SJCRH30 (cell line): ENCODE results near the gene XPC. TPM values are rescaled to one million over a fixed set of nuclear protein-coding genes. Genes with fewer than 3 reads are reported as not detected.
A peak's percentile ranks its signal among the peaks of the same experiment; 100 is the strongest.

Experiments used
- DNase-seq, 2 experiments: peaks; one replicate each; pipeline ENCODE4 v3.0.0-alpha.2; 2015 to 2020
- H3K27ac ChIP-seq: fragments of 250-450 bp; sonication (Bioruptor Pico); 2 replicates; pipeline ENCODE4 v1.5.1; 2020; ENCODE audit warnings: mild to moderate bottlenecking, moderate library complexity
- H3K27me3 ChIP-seq: fragments of 250-450 bp; sonication (Bioruptor Pico); 2 replicates; pipeline ENCODE4 v1.5.1; 2020; ENCODE audit warnings: mild to moderate bottlenecking, moderate library complexity
- H3K36me3 ChIP-seq: fragments of 250-450 bp; sonication (Bioruptor Pico); 2 replicates; pipeline ENCODE4 v1.5.1; 2020; ENCODE audit warnings: mild to moderate bottlenecking, moderate library complexity
- H3K4me1 ChIP-seq: fragments of 250-450 bp; sonication (Bioruptor Pico); 2 replicates; pipeline ENCODE4 v1.5.1; 2020; ENCODE audit warnings: mild to moderate bottlenecking, moderate library complexity
- H3K4me3 ChIP-seq: fragments of 250-450 bp; sonication (Bioruptor Pico); 2 replicates; pipeline ENCODE4 v1.5.1; 2020; ENCODE audit warnings: mild to moderate bottlenecking, moderate library complexity
- H3K9me3 ChIP-seq: fragments of 250-450 bp; sonication (Bioruptor Pico); replicated peaks from 2 replicates; pipeline ENCODE4 v1.5.1; 2020; ENCODE audit warnings: mild to moderate bottlenecking, moderate library complexity
- total RNA-seq: library from RNA; depleted of rRNA; stranded (reverse); fragments of >200 nt; shearing (Covaris generic); gene quantifications from 2 replicates; pipeline ENCODE4 v1.2.3, GENCODE V29; 2014

Gene XPC
- total RNA-seq, 1 experiment from 2014 or later, result 21.0 TPM

DNA sequence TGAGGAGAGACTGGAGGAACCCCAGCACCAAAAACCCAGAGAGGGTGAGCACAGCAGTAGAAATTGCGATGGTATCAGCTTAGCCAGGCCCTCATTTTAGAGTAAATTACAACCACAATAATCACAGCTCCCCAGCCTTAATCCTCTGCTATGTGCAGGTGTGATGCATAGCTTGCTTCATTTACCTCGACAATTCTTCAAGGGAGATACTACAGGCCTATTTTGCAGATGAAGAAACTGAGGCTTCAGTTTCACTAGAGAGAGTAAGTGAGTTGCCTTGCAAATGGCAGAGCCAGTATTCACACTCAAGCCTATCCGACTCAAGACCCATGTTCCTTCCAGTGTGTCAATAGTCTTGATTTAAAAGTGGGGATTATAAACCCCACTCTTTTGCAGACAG lies 33.6 kb upstream of the XPC start:
- no peaks in the 10 kb centered on the region for H3K36me3 ChIP-seq
- peaks cover 30% of the 10 kb centered on the region for H3K4me1 ChIP-seq
- no peak overlapping the region for H3K27ac ChIP-seq
- no peak overlapping the region for H3K4me3 ChIP-seq
- no peaks in the 10 kb centered on the region for H3K9me3 ChIP-seq
- H3K27me3 ChIP-seq, result no peaks in the 10 kb centered on the region
- no peak for DNase-seq

DNA sequence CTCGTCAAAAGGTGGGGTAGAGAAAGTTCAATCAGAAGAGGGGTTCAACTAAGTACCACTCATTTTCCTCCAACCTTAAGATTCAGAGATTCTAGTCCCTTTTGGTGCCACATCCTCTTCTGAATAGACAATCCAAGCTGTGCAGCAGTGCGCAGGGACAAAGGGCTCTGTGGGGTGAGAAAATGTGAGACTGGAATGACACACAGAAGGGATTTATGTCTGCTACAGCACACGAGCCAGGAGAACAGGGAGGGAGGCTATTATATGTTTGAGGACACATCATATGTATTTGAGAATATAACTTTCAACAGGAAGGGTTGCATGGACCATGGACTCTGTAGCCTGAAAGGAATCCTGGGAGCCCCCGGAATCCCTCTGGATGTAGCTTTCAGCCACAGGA lies 33.2 kb upstream of the XPC start:
- Histone ChIP-seq H3K4me1 (peaks cover 30% of the 10 kb centered on the region), H3K27me3 (no peaks in the 10 kb centered on the region), H3K27ac (no peak overlapping the region), H3K9me3 (no peaks in the 10 kb centered on the region), H3K4me3 (no peak overlapping the region), H3K36me3 (no peaks in the 10 kb centered on the region)
- no peak for DNase-seq

DNA sequence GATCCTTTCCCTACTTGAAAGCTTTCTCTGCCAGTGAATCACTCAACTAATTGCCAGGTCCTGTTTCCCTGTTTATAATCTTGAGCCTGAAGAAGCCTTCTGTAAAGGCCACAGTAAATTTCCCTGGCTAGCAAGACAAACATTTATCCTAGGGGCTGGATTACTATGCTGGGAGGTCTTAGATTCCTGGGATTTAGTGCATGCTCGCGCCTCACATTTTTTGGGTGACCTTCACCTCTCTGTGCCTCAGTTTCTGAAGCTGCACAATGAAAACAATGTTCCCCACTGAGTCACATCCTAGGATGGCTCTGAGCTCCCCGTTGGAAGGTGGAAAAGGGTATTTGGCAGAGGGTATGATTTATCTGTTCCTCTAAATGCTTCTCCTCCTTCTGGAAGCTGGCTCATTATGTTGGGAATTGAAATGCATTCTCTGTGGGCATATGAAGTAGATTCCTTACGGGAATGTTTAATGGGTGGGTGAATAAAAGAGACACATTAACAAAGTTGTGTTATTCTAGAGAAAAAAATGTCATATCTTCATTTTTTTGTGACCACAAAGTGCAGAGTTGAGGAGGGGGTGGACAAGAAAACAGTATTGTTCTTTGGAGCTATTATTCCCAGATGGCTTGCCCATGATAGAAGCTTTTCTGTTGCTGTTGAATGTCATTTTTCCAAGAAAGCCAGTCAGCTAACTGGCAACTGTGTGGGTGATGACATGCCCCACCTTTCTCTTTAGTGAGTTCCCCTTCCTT lies 32.6 kb upstream of the XPC start:
- Histone ChIP-seq H3K4me3 (no peak overlapping the region), H3K27me3 (no peaks in the 10 kb centered on the region), H3K27ac (no peak overlapping the region), H3K36me3 (no peaks in the 10 kb centered on the region), H3K9me3 (no peaks in the 10 kb centered on the region), H3K4me1 (peaks cover 30% of the 10 kb centered on the region)
- DNase-seq, result peak in 1 of 2 experiments; percentile 13

DNA sequence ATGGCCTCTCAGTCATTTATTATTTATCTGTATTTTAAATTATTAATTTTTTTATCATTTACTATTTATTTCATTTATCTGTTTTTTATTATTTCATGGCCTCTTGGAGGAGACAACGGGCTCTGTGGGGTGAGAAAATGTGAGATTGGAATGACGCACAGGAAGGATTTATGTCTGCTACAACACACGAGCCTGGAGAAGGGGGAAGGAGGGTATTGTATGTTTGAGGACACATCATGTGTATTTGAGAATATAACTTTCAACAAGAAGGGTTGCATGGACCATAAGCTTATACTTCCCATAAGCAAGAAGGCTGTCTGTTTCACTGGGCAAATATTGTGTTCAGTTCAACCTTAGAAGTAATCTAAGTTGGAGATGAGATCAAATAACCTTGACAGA lies 31.9 kb upstream of the XPC start:
- peaks cover 30% of the 10 kb centered on the region for H3K4me1 ChIP-seq
- H3K4me3 ChIP-seq, result no peak overlapping the region
- DNase-seq, result no peak
- no peaks in the 10 kb centered on the region for H3K27me3 ChIP-seq
- no peak overlapping the region for H3K27ac ChIP-seq
- H3K36me3 ChIP-seq, result no peaks in the 10 kb centered on the region
- H3K9me3 ChIP-seq, result no peaks in the 10 kb centered on the region

DNA sequence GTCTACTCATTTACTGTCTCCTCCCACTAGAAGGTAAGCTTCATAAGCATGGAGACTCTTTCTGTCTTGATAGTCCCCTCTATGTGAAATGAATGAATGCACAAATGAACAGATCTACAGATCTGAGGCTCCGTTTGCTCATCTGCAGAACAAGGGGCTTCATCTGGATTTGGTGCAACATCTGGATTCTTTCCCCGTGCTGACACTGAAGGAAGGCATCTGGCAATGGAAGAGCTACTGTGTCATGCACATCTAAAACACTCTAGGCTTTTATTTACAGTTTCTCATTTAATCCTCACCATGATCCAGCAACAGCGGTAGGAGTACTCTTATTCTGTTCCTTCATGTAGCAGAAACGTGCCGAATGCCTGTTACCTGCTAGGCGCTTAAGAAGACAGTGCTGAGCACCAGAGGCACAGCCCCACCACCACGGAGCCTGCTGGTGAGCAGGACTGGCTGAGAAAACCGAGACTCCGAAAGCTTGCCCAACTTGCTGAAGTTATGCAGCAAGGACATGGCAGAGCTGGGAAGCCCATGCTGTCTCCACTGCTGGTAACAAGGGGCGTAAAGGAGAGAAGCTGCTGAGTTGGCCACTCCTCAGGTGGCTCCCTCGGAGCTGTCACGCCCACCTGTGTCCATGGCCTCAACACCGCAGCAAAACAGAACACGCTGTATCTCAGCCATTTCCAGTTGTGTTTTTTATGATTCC lies 31.3 kb upstream of the XPC start:
- H3K27ac ChIP-seq, result no peak overlapping the region; the same call in 1 of the 2 replicates
- no peak for DNase-seq
- H3K9me3 ChIP-seq, result no peaks in the 10 kb centered on the region
- H3K4me1 ChIP-seq, result peaks cover 30% of the 10 kb centered on the region
- H3K27me3 ChIP-seq, result no peaks in the 10 kb centered on the region
- H3K4me3 ChIP-seq, result no peak overlapping the region
- no peaks in the 10 kb centered on the region for H3K36me3 ChIP-seq

DNA sequence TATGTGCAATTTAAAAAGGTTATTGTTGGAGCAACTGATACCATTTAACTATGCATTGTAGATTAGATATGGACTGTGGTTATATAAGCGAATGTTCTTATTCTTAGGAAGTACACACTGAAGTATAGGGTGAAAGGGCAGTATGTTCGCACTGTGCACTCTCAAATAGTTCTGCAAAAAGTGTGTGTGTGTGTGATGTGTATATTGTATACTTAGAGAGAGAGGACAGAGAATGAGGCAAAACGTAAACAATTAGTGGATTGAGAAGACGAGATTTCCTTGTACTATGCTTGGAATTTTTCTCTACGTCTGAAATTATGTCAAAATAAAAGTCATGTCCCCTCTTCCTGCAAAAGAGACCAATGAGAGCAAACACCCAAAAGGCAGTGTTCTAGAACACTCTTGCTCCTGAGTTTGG lies 30.6 kb upstream of the XPC start:
- Histone ChIP-seq H3K4me1 (peaks cover 30% of the 10 kb centered on the region), H3K27ac (peak overlapping the region; percentile 6; the same call in 1 of the 2 replicates)

DNA sequence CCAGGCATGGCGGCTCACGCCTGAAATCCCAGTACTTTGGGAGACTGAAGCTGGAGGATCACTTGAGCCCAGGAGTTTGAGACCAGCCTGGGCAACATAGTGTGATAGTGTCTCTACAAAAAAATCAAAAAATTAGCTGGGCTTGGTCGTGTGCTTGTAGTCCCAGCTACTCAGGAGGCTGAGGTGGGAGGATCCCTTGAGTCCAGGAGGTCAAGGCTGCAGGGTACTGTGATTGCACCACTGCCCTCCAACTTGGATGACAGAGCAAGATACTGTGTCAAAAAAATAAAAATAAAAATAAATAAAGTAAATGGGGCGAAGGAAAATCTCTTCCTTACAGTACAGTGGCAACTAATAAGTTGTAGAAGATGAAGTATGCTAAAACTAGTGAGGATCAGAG lies 29.8 kb upstream of the XPC start:
- Histone ChIP-seq H3K27me3 (no peaks in the 10 kb centered on the region), H3K4me1 (peaks cover 30% of the 10 kb centered on the region), H3K27ac (peak overlapping the region; percentile 6; the same call in 1 of the 2 replicates), H3K4me3 (no peak overlapping the region), H3K9me3 (no peaks in the 10 kb centered on the region), H3K36me3 (no peaks in the 10 kb centered on the region)
- DNase-seq, result no peak

More for the DNA sequence above, 30.6 kb upstream of the XPC start:
- no peak for DNase-seq
- H3K4me3 ChIP-seq, result no peak overlapping the region
- H3K27me3 ChIP-seq, result no peaks in the 10 kb centered on the region
- no peaks in the 10 kb centered on the region for H3K36me3 ChIP-seq
- no peaks in the 10 kb centered on the region for H3K9me3 ChIP-seq

DNA sequence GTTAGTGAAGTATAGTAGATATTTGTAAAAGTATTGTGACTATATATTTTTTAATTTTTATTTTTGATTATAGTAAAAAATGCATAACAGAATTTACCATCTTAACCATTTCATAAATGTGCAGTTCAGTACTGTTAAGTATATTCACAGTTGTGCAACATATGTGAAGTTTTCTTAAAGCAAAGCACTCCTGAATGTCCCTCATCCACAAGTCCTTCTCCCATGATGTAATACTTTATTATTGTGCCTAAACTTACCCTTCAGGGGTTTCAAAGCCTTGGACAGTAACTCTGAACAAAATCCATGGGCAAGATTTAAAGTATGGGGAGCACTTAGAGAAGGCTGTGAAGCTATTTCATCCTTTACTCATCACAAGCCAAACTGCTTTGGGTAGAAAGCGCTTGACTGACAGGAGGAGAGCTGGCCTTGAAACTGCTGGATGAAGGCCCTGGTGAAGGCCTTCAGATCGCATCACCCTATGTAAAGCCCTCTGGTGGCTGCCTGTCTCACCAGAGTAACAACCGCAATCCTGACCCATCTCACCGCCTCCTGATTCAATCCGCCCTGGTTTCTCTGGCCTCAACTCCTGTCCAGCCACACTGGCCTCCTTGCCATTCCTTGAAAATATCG lies 28.3 kb upstream of the XPC start:
- Histone ChIP-seq H3K4me1 (peaks cover 30% of the 10 kb centered on the region), H3K4me3 (no peak overlapping the region), H3K27ac (no peak overlapping the region), H3K27me3 (no peaks in the 10 kb centered on the region), H3K9me3 (no peaks in the 10 kb centered on the region), H3K36me3 (no peaks in the 10 kb centered on the region)
- no peak for DNase-seq

DNA sequence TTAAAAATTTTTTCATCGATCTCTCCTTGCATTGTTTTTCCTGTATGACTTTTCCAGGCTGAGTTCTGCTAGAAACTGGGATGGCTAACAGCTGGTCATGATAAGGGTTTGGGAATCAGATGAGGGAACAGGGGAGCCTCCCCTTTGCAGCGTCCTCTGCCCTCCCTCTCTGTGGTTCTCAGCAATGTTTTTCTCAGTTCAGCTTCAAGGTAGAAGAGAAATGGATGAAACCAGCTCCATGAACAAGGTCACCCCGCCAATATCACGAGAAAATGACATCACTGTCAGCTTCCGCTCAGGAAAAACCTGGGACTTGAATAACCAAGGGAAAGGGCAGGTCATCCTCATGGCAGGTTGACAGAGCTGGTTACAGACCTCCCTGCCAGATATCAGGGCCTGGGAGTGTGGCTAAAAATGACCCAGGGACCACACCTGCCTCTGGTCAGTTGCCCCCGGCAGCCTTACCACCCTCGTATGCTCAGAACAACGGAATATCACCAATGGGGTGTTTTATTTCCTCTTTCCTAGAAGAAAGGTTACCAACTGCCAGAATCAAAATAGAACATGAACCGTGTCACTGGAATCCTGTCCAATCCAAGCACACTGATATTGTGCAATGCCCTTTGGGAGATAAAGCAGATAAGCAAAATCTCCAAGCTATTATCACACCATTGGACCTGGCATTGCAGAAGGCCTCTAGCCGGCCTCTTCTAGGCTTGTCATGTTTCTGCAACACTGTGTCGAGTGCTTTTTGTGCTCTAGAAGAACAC lies 26.3 kb upstream of the XPC start:
- Histone ChIP-seq H3K27me3 (no peaks in the 10 kb centered on the region), H3K27ac (no peak overlapping the region), H3K36me3 (peaks cover 3% of the 10 kb centered on the region), H3K9me3 (no peaks in the 10 kb centered on the region), H3K4me3 (no peak overlapping the region), H3K4me1 (peaks cover 13% of the 10 kb centered on the region)
- no peak for DNase-seq

DNA sequence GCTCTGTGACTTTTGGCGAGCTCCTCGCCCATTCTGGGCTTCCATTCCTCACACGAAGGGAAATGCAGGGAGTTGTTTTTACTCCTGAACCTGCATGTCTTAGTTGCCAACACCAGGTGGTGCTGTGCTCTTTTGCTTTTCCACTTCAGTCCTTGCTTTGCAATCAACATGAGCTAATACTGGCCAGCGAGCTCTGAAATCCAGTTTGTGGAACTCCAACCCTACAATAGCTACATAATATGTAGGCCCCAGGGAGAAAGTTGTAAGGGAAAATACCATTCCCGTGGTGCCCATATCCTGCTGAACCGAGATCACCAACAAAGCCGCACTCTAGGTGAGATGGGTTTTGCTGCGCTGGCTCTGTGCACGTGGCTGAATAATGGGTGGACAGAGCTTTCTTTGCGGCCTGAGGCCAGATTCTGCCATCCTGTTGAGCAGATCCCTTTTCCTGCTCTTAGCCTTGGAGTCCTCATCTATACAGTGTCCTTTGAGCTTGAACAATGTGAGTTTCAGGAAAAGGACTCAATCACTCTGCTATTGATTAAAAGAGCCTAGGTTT lies 25.2 kb upstream of the XPC start:
- Histone ChIP-seq H3K4me3 (no peak overlapping the region), H3K36me3 (peaks cover 6% of the 10 kb centered on the region), H3K4me1 (peaks cover 2% of the 10 kb centered on the region; the same call in 1 of the 2 replicates), H3K9me3 (no peaks in the 10 kb centered on the region), H3K27me3 (no peaks in the 10 kb centered on the region), H3K27ac (no peak overlapping the region)
- peak; percentile 50 to 76 for DNase-seq

DNA sequence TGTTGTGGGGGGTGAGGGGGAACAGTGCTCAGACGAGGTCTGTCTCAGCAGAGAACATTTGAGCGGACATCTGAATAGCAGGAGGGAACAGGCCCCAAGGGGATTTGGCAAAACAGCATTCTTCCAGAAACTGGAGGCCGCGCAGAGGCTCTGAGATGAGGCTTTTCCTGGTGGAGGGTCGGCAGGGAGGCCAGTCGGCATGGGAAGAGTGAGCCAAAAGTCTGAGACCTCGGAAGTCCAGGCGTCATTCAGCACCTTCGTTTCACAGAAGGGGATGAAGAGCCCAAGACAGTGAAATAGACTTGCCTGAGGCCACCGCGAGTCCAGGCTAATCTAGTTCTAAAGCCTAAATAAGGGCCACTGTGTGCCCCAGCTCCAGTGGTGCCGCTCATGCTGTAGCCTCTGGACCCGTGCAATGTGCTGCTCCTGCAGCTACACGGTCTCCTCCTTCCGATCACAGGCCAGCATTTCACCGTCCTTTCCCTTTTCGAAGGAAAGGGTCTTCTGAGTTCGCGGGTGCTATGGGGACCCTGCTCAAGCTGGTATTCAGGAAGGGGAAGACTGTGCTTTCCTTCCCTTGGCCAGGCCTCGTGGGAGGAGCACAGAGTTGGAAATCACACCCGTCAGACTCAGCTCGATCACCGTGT lies 24.6 kb upstream of the XPC start:
- no peaks in the 10 kb centered on the region for H3K4me1 ChIP-seq
- no peaks in the 10 kb centered on the region for H3K9me3 ChIP-seq
- H3K27ac ChIP-seq, result no peak overlapping the region
- H3K36me3 ChIP-seq, result peaks cover 11% of the 10 kb centered on the region
- no peak for DNase-seq
- H3K4me3 ChIP-seq, result no peak overlapping the region
- no peaks in the 10 kb centered on the region for H3K27me3 ChIP-seq

DNA sequence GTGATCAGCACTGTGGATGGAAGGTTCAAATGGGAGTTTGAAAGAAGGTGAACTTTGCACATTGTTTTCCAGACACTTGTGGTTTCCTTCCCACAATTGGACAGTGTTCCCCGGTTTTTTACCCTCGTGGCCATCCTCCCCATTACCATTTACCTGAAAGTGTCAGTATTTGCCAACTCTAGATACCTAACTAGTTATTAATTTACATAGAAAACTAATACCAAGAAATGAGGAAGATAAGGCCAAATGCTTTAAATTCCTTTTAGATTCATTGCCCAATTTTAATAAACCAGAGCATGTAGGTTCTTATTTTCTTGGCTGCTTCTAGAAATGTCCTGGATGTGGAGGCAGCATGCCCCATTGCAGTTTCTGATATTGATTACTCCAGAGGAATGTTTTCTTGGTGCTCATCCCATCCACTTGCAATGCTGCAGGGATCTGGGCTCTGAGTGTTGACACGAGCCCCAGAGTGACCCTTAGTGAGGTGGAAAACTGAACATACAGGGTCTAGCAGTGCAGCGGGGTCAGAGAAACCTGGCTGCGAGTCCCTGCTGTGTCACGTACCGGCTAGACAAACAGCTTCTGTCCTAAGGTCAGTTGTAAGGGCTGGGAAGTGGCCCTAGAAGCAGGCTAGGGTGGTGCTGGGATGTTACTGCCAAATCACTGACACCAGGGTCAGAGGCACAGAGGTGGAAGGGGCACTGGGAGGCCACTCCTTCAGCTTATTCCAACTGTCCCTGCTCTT lies 23.7 kb upstream of the XPC start:
- Histone ChIP-seq H3K27me3 (no peaks in the 10 kb centered on the region), H3K4me3 (no peak overlapping the region), H3K4me1 (no peaks in the 10 kb centered on the region), H3K27ac (no peak overlapping the region), H3K36me3 (peaks cover 11% of the 10 kb centered on the region), H3K9me3 (no peaks in the 10 kb centered on the region)
- DNase-seq, result no peak

DNA sequence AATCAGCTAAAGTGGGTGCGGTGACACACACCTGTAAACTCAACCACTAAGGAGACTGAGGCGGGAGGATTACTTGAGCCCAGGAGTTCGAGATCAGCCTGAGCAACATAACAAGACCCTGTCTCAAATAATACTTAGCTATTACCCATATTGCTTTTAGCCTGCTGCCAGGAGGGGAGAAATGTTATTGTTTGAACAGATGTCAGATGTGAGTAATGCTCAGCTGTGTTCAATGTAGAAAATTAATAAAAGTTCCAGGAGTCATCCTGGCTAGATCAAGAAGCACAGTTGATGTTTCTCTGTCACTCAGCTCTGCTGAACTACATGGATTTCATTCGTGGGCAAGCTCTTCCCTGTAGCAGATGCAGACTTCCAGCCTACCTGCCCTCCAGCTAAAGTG lies 22.4 kb upstream of the XPC start:
- H3K4me3 ChIP-seq, result no peak overlapping the region
- no peaks in the 10 kb centered on the region for H3K27me3 ChIP-seq
- no peaks in the 10 kb centered on the region for H3K4me1 ChIP-seq
- no peak overlapping the region for H3K27ac ChIP-seq
- DNase-seq, result no peak
- no peaks in the 10 kb centered on the region for H3K9me3 ChIP-seq
- peaks cover 16% of the 10 kb centered on the region for H3K36me3 ChIP-seq
